Gastrocnemius medialis (tissue), 4 donors: ENCODE measurements around the gene NECTIN1. TPM values are rescaled to one million over a fixed set of nuclear protein-coding genes. Genes with fewer than 3 reads are reported as not detected.
"Not testable (repeated sequence)": the region's sequence is repeated elsewhere in the genome, so short reads cannot be mapped to it uniquely, and the experiment has no call there.

Experiments
- ATAC-seq, 2 donors: fragments of 150-250 bp; one replicate each; pipeline ENCODE4 v1.9.1; 2016
- DNase-seq, 2 donors: peaks; one replicate each; pipeline ENCODE4 v3.0.0-alpha.2; 2019
- H3K27ac ChIP-seq, 4 donors: fragments of 200-600 bp; sonication (generic); 1 replicate in 1 of 4; 2 replicates in 3 of 4; pipeline ENCODE4 v1.5.1; 2016 to 2018; ENCODE audit warnings: mild to moderate bottlenecking in 2 of 4, moderate library complexity in 1 of 4
- H3K27me3 ChIP-seq, 3 donors: fragments of 200-600 bp; sonication (generic) in 2 of 3; 1 replicate in 1 of 3; 2 replicates in 2 of 3; pipeline versions ENCODE4 v1.5.1 to v1.6.0; 2016 to 2019; ENCODE audit warnings: mild to moderate bottlenecking in 1 of 3, moderate library complexity in 1 of 3
- H3K36me3 ChIP-seq, 2 donors: fragments of 200-600 bp; sonication (generic) in 1 of 2; one replicate each; pipeline ENCODE4 v1.5.1; 2017 to 2018
- H3K4me1 ChIP-seq, 2 donors: fragments of 200-600 bp; sonication (generic) in 1 of 2; one replicate each; pipeline ENCODE4 v1.5.1; 2016 to 2017; ENCODE audit warnings: mild to moderate bottlenecking in 2 of 2
- H3K4me3 ChIP-seq, 4 donors: fragments of 200-600 bp; sonication (generic) in 3 of 4; 1 replicate in 1 of 4; 2 replicates in 3 of 4; pipeline ENCODE4 v1.5.1; 2016 to 2019; ENCODE audit warnings: mild to moderate bottlenecking in 2 of 4
- H3K9me3 ChIP-seq, 3 donors: fragments of 200-600 bp; sonication (generic) in 2 of 3; 1 replicate in 1 of 3; 2 replicates in 2 of 3; pipeline ENCODE4 v1.5.1; 2016 to 2019
- CTCF ChIP-seq, 5 experiments: fragments of 450-650 bp in 3 of 5; fragments of 200-600 bp in 2 of 5; sonication (generic) in 2 of 5; IDR thresholded peaks in 4 of 5; conservative IDR thresholded peaks in 1 of 5; 1 replicate in 4 of 5; 2 replicates in 1 of 5; pipeline ENCODE4 v1.5.1; 2016 to 2019; ENCODE audit warnings: antibody characterized with exemption in 5 of 5, mild to moderate bottlenecking in 3 of 5, moderate library complexity in 3 of 5
- POLR2A ChIP-seq, 2 donors: fragments of 450-650 bp; IDR thresholded peaks; one replicate each; pipeline ENCODE4 v1.6.1; 2017; ENCODE audit warnings: antibody characterized with exemption in 2 of 2, mild to moderate bottlenecking in 2 of 2, moderate library complexity in 2 of 2
- in situ Hi-C, 4 donors: fragments of 200-750 bp; cut with MboI; loops; one replicate each; pipeline versions ENCODE4 v1.15.0 to v1.8.0; 2017; ENCODE audit warnings: low sequenced_read_pairs in 4 of 4
- intact Hi-C: fragments of 100-400 bp; cut with DNase I; formaldehyde crosslinking; loops from one replicate; pipeline ENCODE4 v1.15.1; 2023; ENCODE audit warnings: low total_unique reads
- total RNA-seq, 4 donors: library from RNA; depleted of rRNA; stranded (reverse); fragments of >200 nt; gene quantifications; one replicate each; pipeline versions ENCODE4 v1.1.0 to v1.2.3, GENCODE V29; 2016

NECTIN1 gene
- total RNA-seq, 4 donors from 2014 or later = 0.66 to 2.2 (median 0.92) TPM

DNA sequence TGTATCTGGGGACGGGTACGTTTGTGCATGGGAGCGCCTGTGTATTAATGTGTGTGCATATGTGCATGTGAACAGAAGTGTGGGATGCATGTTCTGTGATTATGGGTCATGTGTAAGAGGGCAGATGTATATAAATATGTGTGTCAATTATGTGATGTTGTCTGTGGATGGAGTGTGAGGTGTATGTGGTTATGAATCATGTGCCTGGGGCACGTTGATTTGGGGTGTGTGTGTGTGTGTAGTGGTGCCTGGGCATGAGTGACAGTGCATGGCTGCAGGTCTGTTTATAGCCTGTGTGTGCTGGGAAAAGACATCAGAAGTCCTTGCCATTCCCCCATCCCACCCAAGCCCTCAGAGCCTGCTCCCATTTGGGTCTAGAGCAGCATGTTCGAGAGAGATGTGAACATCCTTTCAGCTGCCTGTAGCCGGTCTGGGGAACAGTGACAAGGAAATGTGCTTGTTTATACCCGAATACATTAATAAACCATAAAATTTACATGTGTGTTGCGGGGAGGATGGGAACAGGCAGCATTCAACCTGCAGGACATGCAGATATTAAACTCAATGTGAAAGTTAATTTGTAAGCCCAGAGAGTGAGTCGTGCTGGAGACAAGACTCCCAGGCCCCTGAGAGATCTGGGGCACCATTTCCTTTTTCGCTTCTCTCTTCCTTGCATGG lies 129.0 kb downstream of the NECTIN1 start:
- no peaks in the 10 kb centered on the region for H3K4me1 ChIP-seq
- in situ Hi-C loops = no loop called here
- no peaks in the 10 kb centered on the region for H3K36me3 ChIP-seq
- intact Hi-C loops = no loop called here
- H3K4me3 ChIP-seq = no peak overlapping the region
- no peak for TF ChIP-seq POLR2A (IDR thresholded peaks at IDR 0.05)
- no peak for TF ChIP-seq CTCF (IDR thresholded peaks at IDR 0.05 in 4 of 5, conservative IDR thresholded peaks at IDR 0.05 in 1 of 5)
- ATAC-seq = no peak
- DNase-seq = no peak
- peaks cover 0 to 5% (median 0%) of the 10 kb centered on the region in 3 donors for H3K27me3 ChIP-seq
- no peak overlapping the region for H3K27ac ChIP-seq
- no peaks in the 10 kb centered on the region for H3K9me3 ChIP-seq

GRCh38 chr11:119595941-119596340 lies 133.1 kb downstream of the NECTIN1 start:
- H3K4me1 ChIP-seq, H3K36me3 ChIP-seq, H3K9me3 ChIP-seq, ATAC-seq, H3K27ac ChIP-seq, DNase-seq, H3K27me3 ChIP-seq, intact Hi-C loops, in situ Hi-C loops, H3K4me3 ChIP-seq: not testable (repeated sequence)

GRCh38 chr11:119594639-119595249 lies 134.3 kb downstream of the NECTIN1 start:
- no peak overlapping the region for H3K4me3 ChIP-seq
- intact Hi-C loops (no loop called here), in situ Hi-C loops (no loop called here)
- no peak for TF ChIP-seq CTCF (IDR thresholded peaks at IDR 0.05 in 4 of 5, conservative IDR thresholded peaks at IDR 0.05 in 1 of 5)
- TF ChIP-seq POLR2A (IDR thresholded peaks at IDR 0.05) = no peak
- H3K27ac ChIP-seq = no peak overlapping the region
- no peaks in the 10 kb centered on the region for H3K4me1 ChIP-seq
- H3K9me3 ChIP-seq = no peaks in the 10 kb centered on the region
- H3K36me3 ChIP-seq = no peaks in the 10 kb centered on the region
- ATAC-seq = peak in 1 of 2 donors; percentile 45
- H3K27me3 ChIP-seq = no peaks in the 10 kb centered on the region
- peak in 1 of 2 donors; percentile 25 for DNase-seq

- no peaks in the 10 kb centered on the region for H3K9me3 ChIP-seq
- H3K27ac ChIP-seq = no peak overlapping the region
- no peaks in the 10 kb centered on the region for H3K36me3 ChIP-seq
- DNase-seq (no peak), ATAC-seq (no peak)
- TF ChIP-seq CTCF (IDR thresholded peaks at IDR 0.05 in 4 of 5, conservative IDR thresholded peaks at IDR 0.05 in 1 of 5) = no peak
- no peak for TF ChIP-seq POLR2A (IDR thresholded peaks at IDR 0.05)
- H3K4me1 ChIP-seq = no peaks in the 10 kb centered on the region
- in situ Hi-C loops (no loop called here), intact Hi-C loops (no loop called here)
- no peaks in the 10 kb centered on the region for H3K27me3 ChIP-seq
- H3K4me3 ChIP-seq = no peak overlapping the region
These were observed 135.7 kb downstream of the NECTIN1 start for GRCh38 chr11:119593346-119593745.

- Histone ChIP-seq H3K9me3 (no peaks in the 10 kb centered on the region), H3K4me3 (no peak overlapping the region), H3K27me3 (no peaks in the 10 kb centered on the region), H3K27ac (no peak overlapping the region), H3K4me1 (no peaks in the 10 kb centered on the region), H3K36me3 (no peaks in the 10 kb centered on the region)
- DNase-seq (peak in 1 of 2 donors; percentile 33), ATAC-seq (no peak)
- TF ChIP-seq CTCF (IDR thresholded peaks at IDR 0.05 in 4 of 5, conservative IDR thresholded peaks at IDR 0.05 in 1 of 5) (no peak), POLR2A (IDR thresholded peaks at IDR 0.05) (no peak)
- in situ Hi-C loops = no loop called here
- intact Hi-C loops = no loop called here
These were observed 136.4 kb downstream of the NECTIN1 start for GRCh38 chr11:119592642-119593041.
